Osteocyte (in vitro differentiated cells): ENCODE results near the gene MYO5B. TPM values are rescaled to one million over a fixed set of nuclear protein-coding genes. Genes with fewer than 3 reads are reported as not detected.

ENCODE experiments used
- DNase-seq: peaks from one replicate; pipeline ENCODE4 v3.0.0; 2021; ENCODE audit warnings: mixed read lengths; ENCODE audit not compliant: unreplicated experiment; ENCODE audit errors: extremely low spot score
- H3K27ac Mint-ChIP-seq: one replicate; pipeline ENCODE4 v1.8.0; 2021; ENCODE audit warnings: mild to moderate bottlenecking, mixed read lengths; ENCODE audit not compliant: unreplicated experiment
- H3K27me3 Mint-ChIP-seq: one replicate; pipeline ENCODE4 v1.8.0; 2021; ENCODE audit warnings: mixed read lengths; ENCODE audit not compliant: unreplicated experiment
- H3K36me3 Mint-ChIP-seq: one replicate; pipeline ENCODE4 v1.8.0; 2021; ENCODE audit warnings: mixed read lengths; ENCODE audit not compliant: unreplicated experiment
- H3K4me1 Mint-ChIP-seq: one replicate; pipeline ENCODE4 v1.8.0; 2021; ENCODE audit warnings: mixed read lengths; ENCODE audit not compliant: unreplicated experiment
- H3K4me3 Mint-ChIP-seq: one replicate; pipeline ENCODE4 v1.8.0; 2021; ENCODE audit warnings: mild to moderate bottlenecking, moderate library complexity, mixed read lengths; ENCODE audit not compliant: unreplicated experiment
- H3K9me3 Mint-ChIP-seq: one replicate; pipeline ENCODE4 v1.8.0; 2021; ENCODE audit warnings: mixed read lengths; ENCODE audit not compliant: unreplicated experiment
- total RNA-seq: library from RNA; stranded (reverse); gene quantifications from 2 replicates; pipeline ENCODE4 v1.2.1, GENCODE V29; 2021
- TF ChIP-seq, protein P1 (sequence below): fragments of 200-600 bp; sonication (generic); IDR thresholded peaks from 2 replicates; pipeline ENCODE4 v1.5.0; 2021; ENCODE audit warnings: antibody characterized with exemption, mild to moderate bottlenecking, moderate library complexity

MYO5B gene
- total RNA-seq, 1 donor from 2014 or later: not detected

DNA sequence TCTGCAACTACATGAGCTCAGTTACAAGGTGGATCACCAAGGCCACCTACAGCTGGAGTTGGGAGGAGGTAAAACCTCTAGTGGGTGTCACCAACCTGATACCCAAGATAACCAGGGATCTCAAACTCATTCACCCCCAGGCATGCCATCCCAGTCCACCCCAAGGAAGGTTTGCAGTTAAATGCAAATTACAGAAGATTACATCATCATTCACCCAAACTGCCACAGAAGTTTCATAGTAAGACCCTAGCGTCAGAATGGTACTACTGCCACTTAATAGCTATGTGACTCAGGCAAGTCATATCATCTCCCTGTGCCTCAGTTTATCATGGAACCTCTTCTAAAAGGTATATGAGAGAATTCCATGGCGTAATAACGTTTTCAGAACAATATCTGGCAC is 111.2 kb downstream of the MYO5B start:
- H3K36me3 Mint-ChIP-seq: no peaks in the 10 kb centered on the region
- H3K4me3 Mint-ChIP-seq: no peak overlapping the region
- H3K27me3 Mint-ChIP-seq: no peaks in the 10 kb centered on the region
- TF ChIP-seq, protein P1, sequence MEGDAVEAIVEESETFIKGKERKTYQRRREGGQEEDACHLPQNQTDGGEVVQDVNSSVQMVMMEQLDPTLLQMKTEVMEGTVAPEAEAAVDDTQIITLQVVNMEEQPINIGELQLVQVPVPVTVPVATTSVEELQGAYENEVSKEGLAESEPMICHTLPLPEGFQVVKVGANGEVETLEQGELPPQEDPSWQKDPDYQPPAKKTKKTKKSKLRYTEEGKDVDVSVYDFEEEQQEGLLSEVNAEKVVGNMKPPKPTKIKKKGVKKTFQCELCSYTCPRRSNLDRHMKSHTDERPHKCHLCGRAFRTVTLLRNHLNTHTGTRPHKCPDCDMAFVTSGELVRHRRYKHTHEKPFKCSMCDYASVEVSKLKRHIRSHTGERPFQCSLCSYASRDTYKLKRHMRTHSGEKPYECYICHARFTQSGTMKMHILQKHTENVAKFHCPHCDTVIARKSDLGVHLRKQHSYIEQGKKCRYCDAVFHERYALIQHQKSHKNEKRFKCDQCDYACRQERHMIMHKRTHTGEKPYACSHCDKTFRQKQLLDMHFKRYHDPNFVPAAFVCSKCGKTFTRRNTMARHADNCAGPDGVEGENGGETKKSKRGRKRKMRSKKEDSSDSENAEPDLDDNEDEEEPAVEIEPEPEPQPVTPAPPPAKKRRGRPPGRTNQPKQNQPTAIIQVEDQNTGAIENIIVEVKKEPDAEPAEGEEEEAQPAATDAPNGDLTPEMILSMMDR: no peak
- no peaks in the 10 kb centered on the region for H3K9me3 Mint-ChIP-seq
- H3K4me1 Mint-ChIP-seq: no peaks in the 10 kb centered on the region
- no peak overlapping the region for H3K27ac Mint-ChIP-seq
- no peak for DNase-seq

DNA sequence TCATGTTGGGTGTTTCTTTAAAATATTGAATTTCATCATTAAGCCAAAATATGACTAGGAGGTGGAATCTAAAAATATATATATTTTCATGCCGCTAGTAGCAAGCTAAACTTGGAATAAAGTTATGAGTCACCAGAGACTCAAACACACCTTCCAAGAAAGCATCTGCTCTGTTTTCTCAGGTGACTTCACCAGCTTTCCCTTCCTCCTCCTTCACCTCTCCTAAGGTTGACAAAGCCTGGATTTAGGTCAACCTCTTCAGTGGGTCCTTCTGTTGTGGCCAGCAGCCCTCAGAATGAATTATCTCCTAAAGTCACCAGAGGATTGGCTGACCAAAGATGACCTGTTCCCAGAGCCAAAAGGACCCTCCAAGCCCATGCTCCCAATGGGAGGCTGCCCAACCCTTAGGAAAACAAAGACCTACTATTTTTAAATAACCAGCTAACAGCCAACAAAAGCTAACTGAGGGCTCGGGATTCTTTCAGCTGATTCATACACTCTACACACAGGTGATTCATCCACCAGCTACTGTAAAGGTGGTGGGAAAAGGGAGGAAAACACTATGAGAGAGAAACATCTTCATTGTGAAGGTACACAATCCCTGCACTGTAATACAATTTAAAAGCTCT is 113.9 kb downstream of the MYO5B start:
- no peaks in the 10 kb centered on the region for H3K27me3 Mint-ChIP-seq
- no peaks in the 10 kb centered on the region for H3K9me3 Mint-ChIP-seq
- DNase-seq: no peak
- no peak overlapping the region for H3K27ac Mint-ChIP-seq
- H3K4me1 Mint-ChIP-seq: no peaks in the 10 kb centered on the region
- TF ChIP-seq, protein P1: no peak
- no peak overlapping the region for H3K4me3 Mint-ChIP-seq
- no peaks in the 10 kb centered on the region for H3K36me3 Mint-ChIP-seq

DNA sequence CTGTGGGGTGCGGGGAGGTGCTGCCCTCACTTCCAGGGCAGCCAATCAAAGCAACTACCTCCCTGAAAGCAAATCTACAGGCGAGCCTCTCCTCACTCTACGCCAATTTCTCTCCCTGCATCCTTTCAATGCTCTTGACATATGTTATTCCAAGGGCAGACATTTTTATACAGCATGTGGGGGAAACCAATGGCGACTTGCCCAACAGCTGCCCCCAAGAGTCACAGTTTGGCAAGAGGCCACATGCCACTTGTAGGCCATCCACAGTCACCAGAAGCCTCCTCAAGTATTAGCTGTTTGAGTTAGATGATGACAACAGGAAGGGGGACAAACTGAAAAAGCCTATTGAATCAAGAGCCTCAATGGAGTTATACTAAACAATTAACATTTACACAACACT is 114.6 kb downstream of the MYO5B start:
- no peak overlapping the region for H3K4me3 Mint-ChIP-seq
- no peaks in the 10 kb centered on the region for H3K27me3 Mint-ChIP-seq
- H3K36me3 Mint-ChIP-seq: no peaks in the 10 kb centered on the region
- H3K4me1 Mint-ChIP-seq: no peaks in the 10 kb centered on the region
- H3K27ac Mint-ChIP-seq: no peak overlapping the region
- no peaks in the 10 kb centered on the region for H3K9me3 Mint-ChIP-seq
- DNase-seq: no peak
- TF ChIP-seq, protein P1: no peak

DNA sequence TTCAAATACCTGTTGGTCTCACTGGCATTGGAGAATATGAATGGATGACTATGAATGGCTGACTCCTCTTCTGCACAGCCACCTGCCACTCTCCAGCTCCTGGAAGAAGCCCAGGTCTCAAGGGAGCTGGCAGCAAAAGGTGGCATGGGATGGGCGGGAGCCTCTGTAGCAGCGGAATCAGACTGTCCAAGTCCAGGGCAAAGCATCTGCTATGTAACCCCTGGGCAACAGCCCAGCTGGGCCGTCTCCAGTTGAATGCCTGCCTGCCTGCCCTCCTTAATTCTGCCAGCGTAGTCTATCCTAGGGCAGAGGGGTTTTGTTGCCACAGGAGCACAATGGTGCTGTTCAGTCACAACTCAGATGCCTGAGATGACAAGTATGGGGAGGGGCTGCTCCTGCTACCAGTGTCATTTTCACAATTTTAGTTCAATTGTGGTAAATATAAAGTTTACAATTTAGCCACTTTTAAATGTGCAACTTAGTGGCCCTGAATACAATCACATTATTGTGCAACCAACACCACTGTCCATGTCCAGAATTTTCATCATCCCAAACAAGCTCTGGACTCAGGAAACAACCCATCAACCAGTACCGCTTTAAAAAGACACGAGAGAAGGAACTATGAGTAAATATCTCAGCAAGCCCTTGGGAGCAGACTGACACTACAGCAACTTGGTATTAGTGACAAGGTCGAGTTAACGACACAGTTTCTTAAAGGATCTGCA is 115.2 kb downstream of the MYO5B start:
- TF ChIP-seq, protein P1: no peak
- no peaks in the 10 kb centered on the region for H3K36me3 Mint-ChIP-seq

DNA sequence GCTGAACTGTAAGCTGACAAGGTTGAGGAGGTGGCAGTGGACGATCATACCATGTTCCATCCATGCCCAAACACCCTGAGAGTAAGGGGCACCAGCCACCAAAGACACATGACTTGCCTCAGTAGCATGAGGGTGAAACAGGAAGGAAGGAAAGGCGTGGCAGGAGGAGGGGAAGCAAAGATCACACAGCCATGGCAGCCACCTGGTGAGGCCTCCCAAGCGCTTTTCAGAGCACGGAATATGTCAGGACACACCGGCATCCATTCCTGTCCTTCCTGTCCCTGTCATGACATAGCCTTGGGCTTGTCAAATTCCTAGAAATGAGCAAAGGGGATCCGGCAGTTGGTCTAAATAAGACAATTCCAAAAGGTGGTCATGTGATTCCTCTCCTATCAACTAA is 118.7 kb downstream of the MYO5B start:
- Mint-ChIP-seq H3K27ac (no peak overlapping the region), H3K4me1 (no peaks in the 10 kb centered on the region)
- TF ChIP-seq, protein P1: no peak

More for the DNA sequence above, 115.2 kb downstream of the MYO5B start:
- H3K27ac Mint-ChIP-seq: no peak overlapping the region
- no peaks in the 10 kb centered on the region for H3K9me3 Mint-ChIP-seq
- no peak overlapping the region for H3K4me3 Mint-ChIP-seq
- DNase-seq: no peak
- H3K4me1 Mint-ChIP-seq: no peaks in the 10 kb centered on the region
- no peaks in the 10 kb centered on the region for H3K27me3 Mint-ChIP-seq

More for the DNA sequence above, 118.7 kb downstream of the MYO5B start:
- H3K9me3 Mint-ChIP-seq: no peaks in the 10 kb centered on the region
- no peaks in the 10 kb centered on the region for H3K36me3 Mint-ChIP-seq
- H3K4me3 Mint-ChIP-seq: no peak overlapping the region
- no peak for DNase-seq
- H3K27me3 Mint-ChIP-seq: no peaks in the 10 kb centered on the region
